ENCODE measurements around the gene SPRED2.

Gene SPRED2

DNA sequence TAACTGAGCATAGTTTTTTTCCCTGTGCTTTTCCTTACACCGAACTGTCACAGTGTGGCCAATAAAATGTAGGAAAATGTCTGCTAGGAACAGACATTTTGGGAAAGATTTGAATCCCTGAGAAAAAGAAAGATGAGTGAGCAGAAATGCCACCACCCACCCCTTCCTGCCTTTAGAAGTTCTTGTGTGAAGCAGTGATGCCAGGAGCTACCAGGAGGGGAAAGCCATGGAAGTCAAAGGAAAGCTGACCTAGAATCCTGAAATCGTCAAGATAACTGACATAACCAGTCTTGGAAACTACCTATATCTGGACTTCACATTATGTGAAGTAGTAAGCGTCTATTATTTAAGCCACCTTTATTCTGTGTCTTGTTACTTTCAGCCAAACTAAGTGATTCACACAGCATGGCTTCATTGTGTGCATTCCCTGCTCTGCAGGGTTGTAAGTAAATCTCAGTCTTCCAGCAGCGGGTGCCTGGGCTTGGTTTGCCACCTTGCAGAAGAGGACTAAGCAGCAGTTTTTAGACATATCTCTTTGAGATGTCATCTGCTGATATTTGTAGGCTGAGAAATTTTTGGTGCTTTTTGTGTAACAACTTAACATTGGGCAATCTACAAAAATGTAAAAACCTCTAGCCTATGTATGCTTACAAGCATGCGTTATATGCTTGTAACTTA is 11.2 kb upstream of the SPRED2 start:
- DNase-seq: peak in 10 of 58 donors; percentile 1 to 71 (median 8)

DNA sequence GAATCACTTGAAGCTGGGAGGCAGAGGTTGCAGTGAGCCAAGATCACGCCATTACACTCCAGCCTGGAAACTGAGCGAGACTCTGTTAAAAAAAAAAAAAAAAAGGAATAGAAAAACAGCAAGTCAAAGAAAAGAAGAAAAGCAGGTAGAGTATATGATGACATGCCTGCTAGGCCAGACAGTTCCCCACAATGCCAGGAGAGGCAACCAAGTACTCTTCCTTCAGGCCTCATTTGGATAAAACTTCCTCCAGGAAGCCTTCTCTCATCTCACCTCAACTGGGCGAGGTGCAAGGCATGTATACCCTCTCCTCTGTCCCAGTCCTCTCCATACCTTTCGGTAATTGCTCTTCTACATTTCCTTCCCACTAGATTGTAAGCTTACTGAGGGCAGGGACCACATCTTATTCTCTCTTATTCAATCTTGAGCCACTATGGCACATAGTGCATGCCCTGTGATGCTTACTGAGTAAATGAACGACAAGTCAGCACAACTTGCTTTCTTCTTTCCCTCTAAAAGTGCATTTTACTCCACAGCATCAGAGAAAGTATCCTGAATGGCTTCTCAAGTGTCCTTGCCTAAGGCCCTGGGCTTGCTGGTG is 10.1 kb upstream of the SPRED2 start:
- no peak for DNase-seq

- no peak for DNase-seq
Measured at GRCh38 chr2:65438137-65438899, 5.9 kb upstream of the SPRED2 start.

GRCh38 chr2:65437392-65438135 is 5.2 kb upstream of the SPRED2 start:
- no peak for DNase-seq

DNA sequence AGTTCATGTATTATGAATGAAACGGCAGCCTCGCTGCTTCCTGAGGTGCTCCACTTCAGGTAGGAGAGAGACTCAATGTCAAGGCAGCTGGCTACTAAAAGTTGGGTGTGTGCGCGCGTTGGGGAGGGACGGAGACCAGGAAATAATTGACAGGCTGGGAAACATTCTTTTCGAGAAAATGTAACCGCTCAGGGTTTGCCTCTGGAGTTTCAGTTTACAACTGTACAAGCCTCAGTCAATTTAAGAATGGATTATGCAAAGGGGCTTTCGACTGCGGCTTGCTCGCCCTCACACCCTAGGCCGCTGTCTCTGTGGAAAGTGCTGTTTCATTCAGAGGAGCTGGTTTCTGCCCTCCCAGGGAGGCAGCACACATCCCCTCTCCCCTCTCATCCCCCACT is 4.4 kb upstream of the SPRED2 start:
- DNase-seq: no peak

GRCh38 chr2:65436169-65436823 is 3.9 kb upstream of the SPRED2 start:
- peak in 57 of 58 donors; percentile 38 to 93 (median 76) for DNase-seq

DNA sequence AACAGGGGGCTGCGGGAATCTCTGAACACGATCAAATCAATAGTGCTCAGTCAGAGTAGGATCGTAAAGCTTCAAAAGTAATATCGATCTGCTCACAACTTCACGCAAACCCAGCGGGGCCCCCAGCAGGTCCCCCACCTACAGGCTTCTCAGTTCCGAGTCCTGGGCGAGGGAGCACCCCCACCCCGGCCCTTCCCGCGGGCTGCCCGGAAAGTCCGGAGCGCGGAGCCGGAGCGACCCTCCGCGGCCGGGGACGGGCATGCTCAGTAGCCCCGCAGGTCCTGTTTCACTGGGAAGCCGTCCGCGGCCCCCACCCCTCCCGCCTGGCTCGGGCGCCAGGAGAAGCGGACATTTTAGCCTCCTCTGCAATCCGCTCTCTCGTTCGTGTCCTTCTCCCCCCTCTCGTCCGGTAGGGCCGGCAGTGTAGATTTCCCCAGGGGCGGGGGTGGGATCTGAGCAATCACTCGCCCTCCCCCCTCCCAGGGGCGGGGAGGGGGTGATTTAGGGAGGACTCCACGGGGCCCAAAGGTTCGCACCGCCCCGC is 3.3 kb upstream of the SPRED2 start:
- peak; percentile 49 to 91 (median 82) for DNase-seq

DNA sequence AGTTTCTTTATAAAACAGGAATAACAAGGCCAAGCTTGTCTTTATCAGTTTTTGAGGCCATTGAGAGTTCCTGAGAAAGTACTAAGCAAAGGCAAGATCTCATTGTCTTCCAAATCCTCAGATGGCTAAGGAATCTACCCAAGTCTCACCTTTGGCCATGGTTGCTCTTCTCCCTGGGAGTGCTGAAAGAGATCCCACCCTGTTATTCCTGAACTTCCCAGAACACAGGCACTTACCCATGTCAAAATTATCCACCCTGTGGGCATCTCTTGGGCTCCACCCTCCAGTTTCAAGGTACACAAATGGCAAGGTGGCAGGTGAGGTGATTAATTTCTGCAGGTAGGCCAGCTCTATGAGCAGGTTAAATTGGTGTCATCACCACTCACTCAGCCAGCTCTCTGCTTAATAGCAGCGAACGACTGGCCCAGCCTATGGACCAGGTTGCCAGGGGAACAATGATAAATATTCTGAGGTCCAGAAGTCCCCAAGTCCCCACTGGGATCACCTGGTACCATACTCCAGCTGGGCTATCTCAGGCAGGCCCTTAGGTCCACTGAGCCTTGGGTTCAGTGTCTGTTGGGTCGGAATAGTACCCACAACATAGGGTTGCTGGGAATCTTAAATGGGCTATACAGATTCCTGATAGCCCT is 2.3 kb upstream of the SPRED2 start:
- no peak for DNase-seq

DNA sequence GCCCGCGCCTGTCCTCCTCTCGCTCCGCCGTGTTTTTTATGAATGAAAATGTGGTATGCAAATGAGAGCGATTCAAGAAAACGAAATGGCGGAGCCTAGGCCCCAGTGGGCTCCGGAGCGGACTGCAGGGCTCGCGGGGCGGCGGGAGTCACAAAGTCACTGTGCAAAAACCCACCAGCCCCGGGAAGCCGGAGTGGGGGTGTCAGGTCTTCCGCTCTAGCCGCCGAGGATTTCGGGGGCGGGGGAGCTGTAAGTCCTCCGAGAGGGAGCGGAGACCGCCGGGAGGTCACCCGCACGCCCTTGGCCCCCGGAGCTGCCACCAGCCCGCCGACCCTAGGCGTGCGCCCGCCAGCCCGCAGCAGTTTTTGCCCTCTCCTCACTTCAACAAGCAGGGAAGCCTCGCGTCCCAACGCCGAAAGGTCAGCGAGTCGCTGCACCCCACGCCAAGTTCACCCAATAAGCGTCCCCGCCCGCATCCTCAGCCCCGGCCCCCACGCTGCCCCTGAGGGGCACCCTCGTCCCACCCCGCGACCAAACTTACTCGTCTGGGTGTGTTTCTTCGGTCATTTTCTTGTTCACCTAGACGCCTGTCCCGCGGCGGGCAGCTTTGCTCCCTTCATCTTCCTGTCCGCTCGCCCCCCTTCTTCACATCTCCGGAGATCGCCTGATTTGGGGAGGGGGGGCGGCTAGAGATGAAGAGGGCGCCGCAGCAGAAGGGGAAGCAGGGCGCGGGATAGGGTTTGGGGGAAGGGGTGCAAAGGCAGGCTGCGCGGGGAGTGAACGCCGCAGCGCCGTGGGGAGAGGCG is 775 bp downstream of the SPRED2 start:
- peak in 49 of 58 donors; percentile 15 to 81 (median 55) for DNase-seq

GRCh38 chr2:65430603-65431420 is 1.6 kb downstream of the SPRED2 start:
- peak in 57 of 58 donors; percentile 10 to 84 (median 71) for DNase-seq

- peak in 3 of 58 donors; percentile 5 to 54 (median 8) for DNase-seq
Measured at GRCh38 chr2:65429786-65430602, 2.4 kb downstream of the SPRED2 start.

GRCh38 chr2:65427532-65427931 is 4.9 kb downstream of the SPRED2 start:
- DNase-seq: no peak

DNA sequence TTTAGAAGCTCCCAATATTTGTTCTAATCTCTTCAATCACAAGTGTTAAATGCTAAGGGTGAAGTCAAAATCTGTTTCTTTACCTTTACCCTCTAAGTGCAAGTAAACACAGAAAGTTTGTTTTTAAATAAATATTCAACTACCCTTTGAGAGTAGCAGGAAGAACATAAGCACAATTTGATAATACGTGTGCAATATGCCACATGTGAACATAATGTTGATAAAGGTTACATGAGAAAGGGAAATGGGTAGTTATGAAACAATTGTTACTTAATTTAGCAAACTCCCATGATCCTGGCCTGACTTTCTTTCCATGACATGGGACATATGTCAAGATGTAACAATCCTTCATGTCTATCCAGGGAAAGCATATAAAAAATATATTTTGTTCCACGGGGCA is 7.1 kb downstream of the SPRED2 start:
- no peak for DNase-seq

DNA sequence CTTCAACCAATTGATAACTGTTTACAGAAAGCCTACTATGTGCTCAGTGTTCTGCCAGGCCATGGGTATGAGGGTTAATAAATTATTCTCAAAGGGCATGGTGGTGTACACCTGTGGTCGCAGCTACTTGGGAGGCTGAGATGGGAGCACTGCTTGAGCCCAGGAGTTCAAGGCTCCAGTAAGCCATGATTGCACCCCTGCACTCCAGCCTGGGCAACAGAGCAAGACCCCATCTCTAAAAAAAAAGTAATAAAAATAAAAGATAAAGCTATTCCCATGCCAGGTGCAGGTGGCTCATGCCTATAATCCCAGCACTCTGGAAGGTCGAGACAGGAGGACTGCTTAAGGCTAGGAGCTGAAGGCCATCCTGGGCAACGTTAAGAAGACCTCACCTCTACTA is 8.0 kb downstream of the SPRED2 start:
- DNase-seq: no peak

- DNase-seq: no peak
Measured at GRCh38 chr2:65421432-65421748, 11.0 kb downstream of the SPRED2 start.

- peak in 1 of 58 donors; percentile 11 for DNase-seq
Measured at GRCh38 chr2:65420712-65421431, 11.5 kb downstream of the SPRED2 start.

DNA sequence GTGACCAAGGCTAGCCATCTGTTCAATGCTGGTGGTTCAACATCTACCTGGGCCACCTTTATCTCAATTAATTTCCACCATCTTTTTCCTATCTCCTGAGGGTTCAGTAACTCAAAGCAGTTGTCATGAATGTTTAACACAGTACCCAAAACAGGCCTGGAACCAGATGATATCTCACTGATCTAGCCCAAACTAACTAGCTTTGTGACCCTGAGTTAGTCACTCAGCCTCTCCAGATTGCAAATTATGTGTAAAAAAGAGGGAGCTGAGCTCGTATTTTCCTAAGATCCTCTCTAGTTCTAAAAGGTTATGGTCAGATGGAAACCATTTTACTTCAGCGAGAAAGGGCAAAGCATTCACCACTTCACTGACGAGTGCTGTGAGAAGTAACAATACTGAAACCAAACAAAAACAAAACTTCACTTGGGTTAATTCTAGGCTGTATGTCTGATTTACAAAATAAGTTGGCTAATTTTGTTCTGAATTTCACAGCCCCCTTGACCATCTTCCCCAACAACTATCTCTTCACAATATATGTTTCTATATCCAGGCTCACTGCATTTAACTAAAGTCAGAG is 14.8 kb downstream of the SPRED2 start:
- DNase-seq: no peak
